ENCODE data around the gene CMTM7.

Gene CMTM7

GRCh38 chr3:32488474-32489008 lies 96.9 kb downstream of the CMTM7 start:
- DNase-seq (ENCODE audit: low read depth, low spot score), result no peak

DNA sequence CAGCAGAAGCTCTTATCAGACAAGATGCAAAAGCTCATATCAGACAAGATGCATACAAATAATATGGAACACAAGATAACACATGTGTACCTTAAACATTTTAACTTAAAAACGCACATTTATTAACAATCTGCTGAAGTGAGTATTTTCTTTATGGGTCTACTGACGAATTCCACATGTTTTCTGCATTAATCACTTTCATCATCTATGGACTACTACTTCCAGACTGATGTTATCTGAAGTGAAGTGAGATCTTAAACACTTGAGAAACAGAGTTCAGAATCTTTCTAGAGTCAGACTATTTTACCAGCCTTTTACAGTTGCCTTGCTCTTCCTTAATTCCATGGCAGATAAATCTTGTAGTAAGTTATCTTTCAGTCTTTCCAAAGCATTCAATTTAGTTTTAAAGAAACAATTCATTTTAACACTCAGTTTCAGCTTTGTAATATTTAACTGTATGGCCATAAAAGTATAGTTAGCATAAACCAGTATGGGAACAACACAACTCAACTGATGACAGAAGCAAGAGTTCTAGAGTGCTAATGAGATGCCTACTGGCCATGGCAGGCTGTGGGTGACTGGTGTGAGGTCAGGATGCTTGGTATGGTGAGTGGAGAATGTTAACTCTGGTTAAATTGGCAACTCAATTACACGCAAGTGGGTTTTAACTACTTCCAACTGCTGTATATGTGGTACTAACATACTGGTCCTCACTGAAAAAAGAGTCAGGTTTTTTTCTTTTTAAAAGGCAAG lies 101.2 kb downstream of the CMTM7 start:
- no peak for DNase-seq (ENCODE audit: low read depth, low spot score)

GRCh38 chr3:32493437-32494414 lies 102.1 kb downstream of the CMTM7 start:
- no peak for DNase-seq (ENCODE audit: low read depth, low spot score)

GRCh38 chr3:32495085-32495484 lies 103.4 kb downstream of the CMTM7 start:
- DNase-seq (ENCODE audit: low read depth, low spot score), result no peak

DNA sequence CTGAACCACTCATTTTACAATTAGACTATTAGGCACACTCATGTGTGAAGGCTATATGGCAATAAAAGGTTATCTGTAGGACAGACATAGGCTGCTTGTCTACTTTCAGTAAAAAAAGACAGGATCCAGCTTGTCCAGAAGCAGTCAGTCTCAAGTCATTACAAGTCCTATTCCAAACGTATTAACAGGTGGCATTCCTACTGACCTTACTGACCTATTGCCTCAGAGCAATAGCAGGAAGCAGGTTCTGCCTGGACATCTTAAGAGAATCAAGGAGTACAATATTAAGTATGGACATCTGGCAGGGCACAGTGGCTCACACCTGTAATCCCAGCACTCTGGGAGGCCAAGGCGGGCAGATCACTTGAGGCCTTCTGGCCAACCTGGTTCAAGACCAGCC lies 104.0 kb downstream of the CMTM7 start:
- DNase-seq (ENCODE audit: low read depth, low spot score), result no peak

GRCh38 chr3:32498252-32498651 lies 106.6 kb downstream of the CMTM7 start:
- no peak for DNase-seq (ENCODE audit: low read depth, low spot score)

DNA sequence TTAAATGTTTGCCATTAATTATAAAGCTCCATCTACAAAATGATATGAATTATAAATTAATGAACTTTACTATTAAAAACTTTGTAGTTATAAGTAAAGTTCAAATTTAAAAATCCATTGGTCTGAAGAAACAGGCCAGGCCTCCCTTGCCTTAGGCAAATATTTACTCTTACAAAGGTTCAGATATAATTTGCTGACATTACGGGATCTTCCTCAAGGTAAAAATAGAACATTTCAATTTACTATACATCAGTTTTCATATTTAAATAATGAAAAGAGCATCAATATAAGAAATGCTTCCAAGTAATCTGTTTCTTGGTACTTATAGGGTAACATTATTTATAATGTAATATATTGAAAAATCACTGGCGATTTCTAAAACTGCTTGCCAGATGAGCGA lies 107.3 kb downstream of the CMTM7 start:
- DNase-seq (ENCODE audit: low read depth, low spot score), result no peak

DNA sequence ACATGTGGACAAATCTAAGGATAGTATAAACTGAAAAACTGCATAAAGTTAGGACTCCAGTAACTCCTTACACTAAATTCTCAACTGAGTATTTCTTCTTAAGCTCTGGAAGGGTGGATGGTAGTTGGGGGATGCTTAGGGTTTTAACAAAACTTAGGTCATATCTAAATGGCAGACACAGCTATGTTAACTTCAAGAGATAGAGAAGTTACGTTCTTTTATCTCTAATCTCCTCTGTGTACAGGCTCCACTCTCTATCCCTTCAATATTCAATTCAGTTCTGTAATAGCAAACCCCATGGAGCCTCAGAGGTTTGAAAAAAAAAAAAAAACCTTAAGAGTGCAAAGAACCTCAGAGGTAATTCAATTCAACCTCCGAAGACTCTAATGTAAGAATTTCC lies 107.9 kb downstream of the CMTM7 start:
- DNase-seq (ENCODE audit: low read depth, low spot score), result no peak

GRCh38 chr3:32500231-32500630 lies 108.6 kb downstream of the CMTM7 start:
- no peak for DNase-seq (ENCODE audit: low read depth, low spot score)

GRCh38 chr3:32500880-32501782 lies 109.5 kb downstream of the CMTM7 start:
- DNase-seq (ENCODE audit: low read depth, low spot score), result peak; percentile 46

- DNase-seq (ENCODE audit: low read depth, low spot score), result no peak
These were observed 110.1 kb downstream of the CMTM7 start for GRCh38 chr3:32501783-32502117.

DNA sequence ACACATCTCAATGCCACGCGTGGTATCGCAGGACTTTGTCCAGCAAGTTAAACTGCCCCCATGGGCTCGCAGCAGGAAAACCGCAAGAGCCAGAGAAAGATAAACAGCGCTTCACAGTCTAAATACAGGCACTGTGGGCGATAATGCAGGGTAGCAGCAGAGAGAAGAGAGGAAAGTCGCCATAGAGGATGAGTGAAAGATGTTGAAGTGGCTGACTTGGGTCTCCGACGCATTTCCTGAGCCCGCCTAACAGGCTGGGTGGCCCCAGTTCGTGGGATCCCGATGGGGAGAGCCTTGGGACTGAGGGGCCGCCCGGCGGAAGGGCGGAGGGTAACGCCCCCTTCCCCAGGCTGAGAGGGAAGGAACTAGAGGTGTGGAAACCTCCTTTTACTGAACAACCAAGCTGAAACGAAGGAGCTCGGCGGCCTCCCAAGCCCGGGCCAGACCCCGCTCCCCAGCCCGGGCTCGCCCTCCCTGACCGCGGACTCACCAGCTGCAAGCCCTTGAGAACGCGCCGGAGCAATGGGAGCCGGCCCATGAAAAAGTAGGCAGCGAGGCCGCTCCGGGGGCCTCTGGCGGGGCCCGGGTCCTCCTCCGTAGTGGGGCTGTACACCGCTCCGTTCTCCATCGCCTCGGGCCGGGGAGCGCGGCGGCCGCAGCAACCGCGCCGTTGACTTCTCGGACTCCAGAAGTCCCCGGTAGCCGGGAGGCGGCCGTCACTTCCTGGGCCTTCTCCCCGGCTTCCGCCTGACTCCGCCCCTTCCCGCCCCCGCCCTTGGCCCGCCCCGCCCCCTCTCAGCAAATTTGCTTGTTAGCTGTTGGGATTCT lies 110.7 kb downstream of the CMTM7 start, which contains the start of gene CMTM6:
CMTM6 (minus strand) TSS at position 735 of the 828 bp plus-strand sequence; CDS start at position 628, 107 bp downstream.
- DNase-seq (ENCODE audit: low read depth, low spot score), result peak; percentile 86

DNA sequence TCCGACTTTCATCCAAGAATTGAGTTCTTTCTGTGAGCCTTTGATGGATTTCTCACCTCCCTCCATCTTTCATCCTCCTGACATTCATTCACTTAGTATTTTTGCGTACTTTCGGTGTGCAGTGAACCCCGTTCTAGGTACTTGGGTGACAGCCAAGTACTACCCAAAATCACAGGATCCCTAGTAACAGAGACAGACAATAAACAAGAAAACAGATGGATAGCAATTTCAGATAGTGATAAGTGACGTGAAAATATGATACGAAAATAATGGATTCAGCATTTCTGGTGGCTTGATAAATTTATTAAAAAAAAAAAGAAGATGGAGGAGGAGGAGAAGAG lies 111.3 kb downstream of the CMTM7 start:
- no peak for DNase-seq (ENCODE audit: low read depth, low spot score)

Measured in ELF-1 (cell line).